ENCODE results near the gene NLRP13. TPM values are rescaled to one million over a fixed set of nuclear protein-coding genes. Genes with fewer than 3 reads are reported as not detected.

NLRP13 gene
- total RNA-seq, 3 donors from 2014 or later (not counting 1 experiment from before 2014, with no cell fraction given): not detected

- no peak for ATAC-seq
- H3K9me3 Mint-ChIP-seq: peaks cover 3 to 8% of the 10 kb centered on the region in 2 donors
- 89% methylated on average over 8 of the region's 8 CpGs for WGBS (ENCODE audit: insufficient coverage)
These were observed 15.4 kb upstream of the NLRP13 start, which contains the start of gene NLRP8 for GRCh38 chr19:55947532-55947931. Gene NLRP8 (plus strand): TSS chr19:55947832.

DNA sequence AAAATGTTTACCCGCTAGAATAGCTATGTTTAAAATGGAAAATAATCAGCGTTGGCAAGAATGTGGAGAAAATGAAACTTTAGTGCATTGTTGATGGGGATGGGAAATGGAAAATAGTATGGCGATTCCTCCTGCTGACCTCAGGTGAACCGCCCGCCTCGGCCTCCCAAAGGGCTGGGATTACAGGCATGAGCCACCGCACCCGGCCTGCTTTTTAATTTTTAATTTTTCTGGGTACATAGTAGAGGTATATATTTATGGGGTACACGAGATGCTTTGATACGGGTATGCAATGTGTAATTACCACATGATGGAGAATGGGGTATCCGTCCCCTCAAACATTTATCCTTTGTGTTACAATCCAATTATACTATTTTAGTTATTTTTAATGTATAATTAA lies 8.2 kb upstream of the NLRP13 start:
- no peak for TF ChIP-seq CTCF (IDR thresholded peaks at IDR 0.05)
- Mint-ChIP-seq H3K4me3 (no peak overlapping the region), H3K36me3 (no peaks in the 10 kb centered on the region), H3K4me1 (no peaks in the 10 kb centered on the region), H3K9me3 (peaks cover 6 to 10% of the 10 kb centered on the region in 2 donors), H3K27me3 (ENCODE audit: low read depth in 2 of 2) (no peaks in the 10 kb centered on the region), H3K27ac (no peak overlapping the region)
- Histone ChIP-seq H3K9me3 (ENCODE audit: control insufficient read depth, insufficient read depth, low read length) (no peaks in the 10 kb centered on the region), H3K27ac (ENCODE audit: low read length) (no peak overlapping the region), H3K27me3 (ENCODE audit: control insufficient read depth, insufficient read depth, low read length) (no peaks in the 10 kb centered on the region), H3K36me3 (ENCODE audit: control insufficient read depth, insufficient read depth, low read length) (no peaks in the 10 kb centered on the region), H3K4me3 (ENCODE audit: low read length) (no peak overlapping the region), H3K4me1 (ENCODE audit: control insufficient read depth, insufficient read depth, low read length) (no peaks in the 10 kb centered on the region)
- ATAC-seq (no peak), DNase-seq (no peak)
- intact Hi-C loops (cut with micrococcal nuclease): no loop called here
- 84% methylated on average over 6 of the region's 11 CpGs for WGBS (ENCODE audit: insufficient coverage)

More at GRCh38 chr19:55947532-55947931, 15.4 kb upstream of the NLRP13 start, which contains the start of gene NLRP8:
- Mint-ChIP-seq H3K27ac (no peak within 1 kb of the TSS), H3K4me3 (no peak within 1 kb of the TSS), H3K27me3 (ENCODE audit: low read depth in 2 of 2) (no peaks in the 10 kb centered on the region), H3K36me3 (no peaks in the 10 kb centered on the region), H3K4me1 (no peaks in the 10 kb centered on the region)
- DNase-seq: no peak
- no peaks in the 10 kb centered on the region for H3K4me1 ChIP-seq (ENCODE audit: control insufficient read depth, insufficient read depth, low read length)
- H3K27ac ChIP-seq (ENCODE audit: low read length): no peak within 1 kb of the TSS
- TF ChIP-seq CTCF (IDR thresholded peaks at IDR 0.05): no peak
- no peaks in the 10 kb centered on the region for H3K36me3 ChIP-seq (ENCODE audit: control insufficient read depth, insufficient read depth, low read length)
- no peaks in the 10 kb centered on the region for H3K27me3 ChIP-seq (ENCODE audit: control insufficient read depth, insufficient read depth, low read length)
- H3K4me3 ChIP-seq (ENCODE audit: low read length): no peak within 1 kb of the TSS
- intact Hi-C loops (cut with micrococcal nuclease): no loop called here
- H3K9me3 ChIP-seq (ENCODE audit: control insufficient read depth, insufficient read depth, low read length): no peaks in the 10 kb centered on the region

GRCh38 chr19:55939206-55939605 lies 7.1 kb upstream of the NLRP13 start:
- Mint-ChIP-seq H3K27ac (no peak overlapping the region), H3K9me3 (peaks cover 9 to 12% of the 10 kb centered on the region in 2 donors), H3K4me3 (no peak overlapping the region), H3K36me3 (no peaks in the 10 kb centered on the region), H3K4me1 (no peaks in the 10 kb centered on the region), H3K27me3 (ENCODE audit: low read depth in 2 of 2) (no peaks in the 10 kb centered on the region)
- intact Hi-C loops (cut with micrococcal nuclease): no loop called here
- Histone ChIP-seq H3K4me3 (ENCODE audit: low read length) (no peak overlapping the region), H3K27me3 (ENCODE audit: control insufficient read depth, insufficient read depth, low read length) (no peaks in the 10 kb centered on the region), H3K9me3 (ENCODE audit: control insufficient read depth, insufficient read depth, low read length) (no peaks in the 10 kb centered on the region), H3K36me3 (ENCODE audit: control insufficient read depth, insufficient read depth, low read length) (no peaks in the 10 kb centered on the region), H3K4me1 (ENCODE audit: control insufficient read depth, insufficient read depth, low read length) (no peaks in the 10 kb centered on the region), H3K27ac (ENCODE audit: low read length) (no peak overlapping the region)
- DNase-seq: no peak
- no peak for ATAC-seq
- TF ChIP-seq CTCF (IDR thresholded peaks at IDR 0.05): no peak
- WGBS (ENCODE audit: insufficient coverage): 62% methylated on average over 7 of the region's 7 CpGs

- Histone ChIP-seq H3K4me1 (ENCODE audit: control insufficient read depth, insufficient read depth, low read length) (no peaks in the 10 kb centered on the region), H3K4me3 (ENCODE audit: low read length) (no peak overlapping the region), H3K27ac (ENCODE audit: low read length) (no peak overlapping the region), H3K9me3 (ENCODE audit: control insufficient read depth, insufficient read depth, low read length) (no peaks in the 10 kb centered on the region), H3K27me3 (ENCODE audit: control insufficient read depth, insufficient read depth, low read length) (no peaks in the 10 kb centered on the region), H3K36me3 (ENCODE audit: control insufficient read depth, insufficient read depth, low read length) (no peaks in the 10 kb centered on the region)
- intact Hi-C loops (cut with micrococcal nuclease): no loop called here
- Mint-ChIP-seq H3K36me3 (no peaks in the 10 kb centered on the region), H3K27me3 (ENCODE audit: low read depth in 2 of 2) (no peaks in the 10 kb centered on the region), H3K9me3 (peaks cover 5% of the 10 kb centered on the region in 2 donors), H3K27ac (no peak overlapping the region), H3K4me1 (no peaks in the 10 kb centered on the region), H3K4me3 (no peak overlapping the region)
- no peak for TF ChIP-seq CTCF (IDR thresholded peaks at IDR 0.05)
- 73% methylated on average over 8 of the region's 9 CpGs for WGBS (ENCODE audit: insufficient coverage)
- DNase-seq (no peak), ATAC-seq (no peak)
These were observed 3.1 kb upstream of the NLRP13 start for GRCh38 chr19:55935206-55935605.
